DND-41 (cell line): ENCODE measurements around the gene GSK3A.

Source experiments
- EZH2 ChIP-seq: IDR thresholded peaks from 3 replicates; pipeline ENCODE4 v1.6.1; 2012; ENCODE audit warnings: borderline replicate concordance, low read depth, mild to moderate bottlenecking, moderate library complexity, low read length, inconsistent platforms; ENCODE audit not compliant: severe bottlenecking
- TF ChIP-seq, protein P1 (sequence below): IDR thresholded peaks from 2 replicates; pipeline ENCODE4 v1.5.1; 2012; ENCODE audit warnings: borderline replicate concordance, low read length, moderate library complexity, mild to moderate bottlenecking; ENCODE audit not compliant: poor library complexity, severe bottlenecking; ENCODE audit errors: extremely low read depth

GRCh38 chr19:42246143-42246921 is 3.9 kb upstream of the GSK3A start:
- TF ChIP-seq, protein P1, sequence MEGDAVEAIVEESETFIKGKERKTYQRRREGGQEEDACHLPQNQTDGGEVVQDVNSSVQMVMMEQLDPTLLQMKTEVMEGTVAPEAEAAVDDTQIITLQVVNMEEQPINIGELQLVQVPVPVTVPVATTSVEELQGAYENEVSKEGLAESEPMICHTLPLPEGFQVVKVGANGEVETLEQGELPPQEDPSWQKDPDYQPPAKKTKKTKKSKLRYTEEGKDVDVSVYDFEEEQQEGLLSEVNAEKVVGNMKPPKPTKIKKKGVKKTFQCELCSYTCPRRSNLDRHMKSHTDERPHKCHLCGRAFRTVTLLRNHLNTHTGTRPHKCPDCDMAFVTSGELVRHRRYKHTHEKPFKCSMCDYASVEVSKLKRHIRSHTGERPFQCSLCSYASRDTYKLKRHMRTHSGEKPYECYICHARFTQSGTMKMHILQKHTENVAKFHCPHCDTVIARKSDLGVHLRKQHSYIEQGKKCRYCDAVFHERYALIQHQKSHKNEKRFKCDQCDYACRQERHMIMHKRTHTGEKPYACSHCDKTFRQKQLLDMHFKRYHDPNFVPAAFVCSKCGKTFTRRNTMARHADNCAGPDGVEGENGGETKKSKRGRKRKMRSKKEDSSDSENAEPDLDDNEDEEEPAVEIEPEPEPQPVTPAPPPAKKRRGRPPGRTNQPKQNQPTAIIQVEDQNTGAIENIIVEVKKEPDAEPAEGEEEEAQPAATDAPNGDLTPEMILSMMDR = peak; percentile 21
- TF ChIP-seq EZH2 = no peak
